ENCODE measurements around the gene RNF144A.

- TF ChIP-seq CEBPB (IDR thresholded peaks at IDR 0.05) (no peak), EP300 (IDR thresholded peaks at IDR 0.05; ENCODE audit: borderline replicate concordance) (no peak), CREB1 (IDR thresholded peaks at IDR 0.05; ENCODE audit: low read depth) (no peak), REST (IDR thresholded peaks at IDR 0.05; ENCODE audit: low read depth) (no peak), MAX (IDR thresholded peaks at IDR 0.05) (no peak), ZBTB7A (IDR thresholded peaks at IDR 0.05; ENCODE audit: low read depth) (no peak), TAF1 (IDR thresholded peaks at IDR 0.05; ENCODE audit: low read depth) (no peak), YY1 (IDR thresholded peaks at IDR 0.05; ENCODE audit: low read depth) (no peak), RAD21 (IDR thresholded peaks at IDR 0.05; ENCODE audit: low read depth) (no peak), EGR1 (IDR thresholded peaks at IDR 0.05) (no peak), FOXM1 (IDR thresholded peaks at IDR 0.05; ENCODE audit: borderline replicate concordance, low read depth) (no peak), TEAD4 (IDR thresholded peaks at IDR 0.05) (no peak)
Measured at GRCh38 chr2:7010391-7011054, 93.3 kb downstream of the RNF144A start.

Data from Ishikawa (cell line).